GM12801 (cell line): ENCODE results near the gene PINK1.

Source experiments
- TF ChIP-seq, protein P1 (sequence below): IDR thresholded peaks from one replicate; pipeline ENCODE4 v1.5.1; 2011; ENCODE audit warnings: control low read depth; ENCODE audit not compliant: insufficient read length; ENCODE audit errors: extremely low read depth

The PINK1 gene

GRCh38 chr1:20691872-20692271 is 58.6 kb downstream of the PINK1 start:
- TF ChIP-seq, protein P1, sequence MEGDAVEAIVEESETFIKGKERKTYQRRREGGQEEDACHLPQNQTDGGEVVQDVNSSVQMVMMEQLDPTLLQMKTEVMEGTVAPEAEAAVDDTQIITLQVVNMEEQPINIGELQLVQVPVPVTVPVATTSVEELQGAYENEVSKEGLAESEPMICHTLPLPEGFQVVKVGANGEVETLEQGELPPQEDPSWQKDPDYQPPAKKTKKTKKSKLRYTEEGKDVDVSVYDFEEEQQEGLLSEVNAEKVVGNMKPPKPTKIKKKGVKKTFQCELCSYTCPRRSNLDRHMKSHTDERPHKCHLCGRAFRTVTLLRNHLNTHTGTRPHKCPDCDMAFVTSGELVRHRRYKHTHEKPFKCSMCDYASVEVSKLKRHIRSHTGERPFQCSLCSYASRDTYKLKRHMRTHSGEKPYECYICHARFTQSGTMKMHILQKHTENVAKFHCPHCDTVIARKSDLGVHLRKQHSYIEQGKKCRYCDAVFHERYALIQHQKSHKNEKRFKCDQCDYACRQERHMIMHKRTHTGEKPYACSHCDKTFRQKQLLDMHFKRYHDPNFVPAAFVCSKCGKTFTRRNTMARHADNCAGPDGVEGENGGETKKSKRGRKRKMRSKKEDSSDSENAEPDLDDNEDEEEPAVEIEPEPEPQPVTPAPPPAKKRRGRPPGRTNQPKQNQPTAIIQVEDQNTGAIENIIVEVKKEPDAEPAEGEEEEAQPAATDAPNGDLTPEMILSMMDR = no peak

GRCh38 chr1:20693623-20694022 is 60.4 kb downstream of the PINK1 start:
- TF ChIP-seq, protein P1 = no peak

DNA sequence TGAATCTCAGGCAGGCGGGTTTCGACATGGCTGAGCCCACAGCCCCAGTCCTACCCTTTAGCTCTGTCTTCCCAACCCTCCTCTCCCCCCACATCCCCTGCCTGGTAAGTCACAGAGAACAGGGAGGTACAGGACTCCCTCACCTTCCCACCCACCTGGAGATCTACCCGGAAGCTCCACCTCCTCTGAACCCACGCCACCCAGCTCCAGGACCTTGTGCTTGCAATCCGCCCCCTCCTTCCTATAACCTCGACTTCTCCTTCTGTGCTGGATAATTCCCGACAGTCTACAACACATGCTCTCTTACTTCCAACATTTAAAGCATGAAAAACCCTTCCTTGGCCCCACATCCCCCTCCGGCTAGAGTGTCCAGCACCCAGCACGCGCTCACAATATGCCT is 62.3 kb downstream of the PINK1 start:
- TF ChIP-seq, protein P1 = no peak

- TF ChIP-seq, protein P1 = no peak
These were observed 63.4 kb downstream of the PINK1 start for GRCh38 chr1:20696397-20697333.

DNA sequence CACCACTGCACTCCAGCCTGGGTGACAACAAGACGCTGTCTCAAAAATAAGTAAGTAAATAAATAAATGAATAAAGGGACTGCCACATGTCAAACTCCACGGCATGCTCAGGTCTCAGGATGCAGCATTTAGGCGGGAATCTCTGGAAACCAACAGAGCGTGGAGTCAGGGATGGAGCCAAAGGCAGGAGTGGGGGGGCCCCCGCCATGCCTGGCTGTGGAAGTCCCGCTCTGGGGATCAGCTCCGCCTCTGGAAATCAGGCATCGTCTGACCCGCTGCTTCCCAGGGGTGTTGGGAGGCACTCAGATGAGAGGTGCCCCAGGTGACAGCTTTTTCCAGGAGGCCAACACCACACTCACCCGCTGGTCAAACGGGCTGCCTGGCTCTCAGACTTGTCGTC is 64.3 kb downstream of the PINK1 start:
- TF ChIP-seq, protein P1 = no peak

- TF ChIP-seq, protein P1 = no peak
These were observed 65.1 kb downstream of the PINK1 start for GRCh38 chr1:20698195-20698910.

GRCh38 chr1:20699558-20699957 is 66.3 kb downstream of the PINK1 start:
- TF ChIP-seq, protein P1 = no peak
